GM12874 (cell line): Measurements from ENCODE around the gene ACD.

ENCODE experiments used
- CTCF ChIP-seq: IDR thresholded peaks from 2 replicates; pipeline ENCODE4 v1.5.1; 2011; ENCODE audit warnings: low read depth, mild to moderate bottlenecking, control low read depth, low read length, moderate library complexity; ENCODE audit not compliant: insufficient read depth

The ACD gene

GRCh38 chr16:67653128-67653788 is 6.8 kb downstream of the ACD start:
- no peak for TF ChIP-seq CTCF

- TF ChIP-seq CTCF: no peak
These were observed 7.4 kb downstream of the ACD start for GRCh38 chr16:67652578-67653127.

- no peak for TF ChIP-seq CTCF
These were observed 8.2 kb downstream of the ACD start for GRCh38 chr16:67651847-67652246.

- no peak for TF ChIP-seq CTCF
These were observed 9.0 kb downstream of the ACD start for GRCh38 chr16:67651039-67651438.

- TF ChIP-seq CTCF: no peak
These were observed 10.0 kb downstream of the ACD start for GRCh38 chr16:67650023-67650422.

- no peak for TF ChIP-seq CTCF
These were observed 10.5 kb downstream of the ACD start for GRCh38 chr16:67649494-67649931.

GRCh38 chr16:67648764-67649407 is 11.2 kb downstream of the ACD start:
- no peak for TF ChIP-seq CTCF
